SK-N-SH (cell line): Measurements from ENCODE around the gene HOXD11.

Experiments used
- RFX5 ChIP-seq: IDR thresholded peaks from 2 replicates; pipeline ENCODE4 v1.6.1; 2012; ENCODE audit warnings: mild to moderate bottlenecking, improper control_type of control experiment, low read length
- TF ChIP-seq, protein P1 (sequence below): fragments of 200-600 bp; sonication (generic); IDR thresholded peaks from 2 replicates; pipeline ENCODE4 v1.6.1; 2017; ENCODE audit warnings: antibody characterized with exemption, mild to moderate bottlenecking, moderate library complexity

DNA sequence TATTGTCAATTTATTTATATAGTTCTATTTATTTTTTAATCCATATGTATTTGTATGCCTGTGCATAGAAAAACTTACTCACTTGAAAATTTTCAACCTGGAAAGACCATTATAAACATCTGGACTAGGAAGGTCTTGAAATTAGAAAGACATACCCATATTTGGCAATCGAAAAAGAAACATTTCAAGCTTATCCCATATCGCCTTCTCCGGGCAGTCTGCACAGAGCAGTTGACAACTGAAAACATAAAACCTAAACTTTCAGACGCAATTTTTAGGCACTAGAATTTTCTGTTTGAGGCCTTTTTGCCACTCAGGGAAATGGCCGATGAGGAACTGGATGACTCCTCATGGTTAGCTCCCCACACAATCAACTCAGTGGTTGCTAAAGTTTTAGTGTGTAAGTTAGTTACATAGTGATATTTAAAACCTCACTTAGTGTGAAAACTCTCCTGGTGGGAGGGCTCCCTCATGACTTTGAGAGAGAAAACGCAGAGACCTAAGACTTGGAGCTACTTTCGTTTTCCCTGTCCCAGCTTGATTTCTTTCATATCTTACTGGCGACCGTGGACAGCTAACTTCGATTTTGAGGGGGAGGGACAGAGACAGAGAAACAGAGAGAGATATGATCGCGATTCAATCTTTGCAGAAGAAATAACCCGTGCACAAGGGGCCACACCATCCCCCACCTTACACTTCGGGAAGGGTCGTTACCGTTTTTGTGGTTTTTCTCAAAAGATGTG, 10.7 kb upstream of the HOXD11 start:
- TF ChIP-seq RFX5 = no peak
- TF ChIP-seq, protein P1, sequence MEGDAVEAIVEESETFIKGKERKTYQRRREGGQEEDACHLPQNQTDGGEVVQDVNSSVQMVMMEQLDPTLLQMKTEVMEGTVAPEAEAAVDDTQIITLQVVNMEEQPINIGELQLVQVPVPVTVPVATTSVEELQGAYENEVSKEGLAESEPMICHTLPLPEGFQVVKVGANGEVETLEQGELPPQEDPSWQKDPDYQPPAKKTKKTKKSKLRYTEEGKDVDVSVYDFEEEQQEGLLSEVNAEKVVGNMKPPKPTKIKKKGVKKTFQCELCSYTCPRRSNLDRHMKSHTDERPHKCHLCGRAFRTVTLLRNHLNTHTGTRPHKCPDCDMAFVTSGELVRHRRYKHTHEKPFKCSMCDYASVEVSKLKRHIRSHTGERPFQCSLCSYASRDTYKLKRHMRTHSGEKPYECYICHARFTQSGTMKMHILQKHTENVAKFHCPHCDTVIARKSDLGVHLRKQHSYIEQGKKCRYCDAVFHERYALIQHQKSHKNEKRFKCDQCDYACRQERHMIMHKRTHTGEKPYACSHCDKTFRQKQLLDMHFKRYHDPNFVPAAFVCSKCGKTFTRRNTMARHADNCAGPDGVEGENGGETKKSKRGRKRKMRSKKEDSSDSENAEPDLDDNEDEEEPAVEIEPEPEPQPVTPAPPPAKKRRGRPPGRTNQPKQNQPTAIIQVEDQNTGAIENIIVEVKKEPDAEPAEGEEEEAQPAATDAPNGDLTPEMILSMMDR = no peak
